Stimulated activated CD4-positive, alpha-beta T cell treated with anti-CD3 and anti-CD28 coated beads, Interleukin-1b, Interleukin-23, amount 100 ng/mL, for 1 hour (primary cell): ENCODE results near the gene MSRB1.
"Not testable (repeated sequence)": the region's sequence is repeated elsewhere in the genome, so short reads cannot be mapped to it uniquely, and the experiment has no call there.

ENCODE experiments used
- DNase-seq, 2 donors: peaks; one replicate each; pipeline ENCODE4 v3.0.0-alpha.2; 2020; ENCODE audit warnings: low read depth in 2 of 2

The MSRB1 gene

GRCh38 chr16:1938910-1939309, 4.1 kb downstream of the MSRB1 start:
- DNase-seq = no peak

GRCh38 chr16:1938316-1938715, 4.7 kb downstream of the MSRB1 start:
- no peak for DNase-seq

DNA sequence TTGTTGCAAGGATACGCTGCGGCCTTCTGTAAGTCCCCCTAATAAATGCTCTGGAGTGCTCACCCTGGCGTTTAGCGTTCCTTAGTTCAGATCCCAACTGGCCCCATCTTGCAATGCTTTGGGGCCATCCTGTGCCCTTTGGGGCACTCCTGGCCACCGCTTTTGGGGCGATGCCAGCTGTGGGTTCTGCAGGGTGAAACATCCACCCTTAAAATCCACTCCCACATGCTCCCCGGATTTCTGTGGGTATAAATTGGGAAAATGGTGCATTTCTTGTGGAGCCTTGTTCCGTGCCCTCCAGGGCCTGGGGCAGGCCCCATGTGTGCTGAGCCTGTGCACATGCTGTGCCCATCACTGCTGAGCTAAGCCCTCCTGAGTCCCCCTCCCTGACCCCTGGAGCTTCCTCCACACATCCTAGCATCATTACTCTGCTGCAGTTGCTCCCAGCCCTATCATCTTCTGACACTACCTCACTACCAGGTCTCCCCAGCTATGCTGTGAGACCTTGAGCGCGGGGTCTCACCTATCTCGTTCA, 6.0 kb downstream of the MSRB1 start:
- no peak for DNase-seq

DNA sequence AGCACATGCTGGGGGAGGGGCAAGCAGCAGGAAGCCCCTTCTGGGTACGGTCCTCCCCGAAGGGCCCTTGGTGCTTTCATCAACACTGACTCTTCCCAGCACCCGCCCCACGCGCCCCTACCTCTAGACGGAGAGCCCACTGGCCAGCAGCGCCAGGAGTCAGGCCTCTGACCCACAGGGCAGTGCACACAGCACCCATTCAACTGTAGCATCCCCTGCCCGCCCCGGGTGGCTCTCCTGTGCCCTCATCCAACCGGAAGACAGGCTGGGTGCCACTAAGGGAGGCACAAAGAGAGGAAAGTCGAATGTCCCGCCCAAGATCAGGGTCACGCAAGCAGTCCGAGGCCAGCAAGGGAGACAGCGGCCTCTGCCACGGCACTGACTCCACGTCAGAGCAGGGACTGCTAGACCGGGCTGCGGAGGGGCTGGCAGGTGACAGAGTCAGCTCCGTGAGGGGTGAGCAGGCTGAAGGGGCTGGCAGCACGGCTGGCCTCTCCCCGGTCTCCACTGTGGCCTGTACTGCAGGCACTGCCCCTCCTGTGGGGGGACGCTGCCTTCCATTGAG, 9.8 kb downstream of the MSRB1 start:
- no peak for DNase-seq

DNA sequence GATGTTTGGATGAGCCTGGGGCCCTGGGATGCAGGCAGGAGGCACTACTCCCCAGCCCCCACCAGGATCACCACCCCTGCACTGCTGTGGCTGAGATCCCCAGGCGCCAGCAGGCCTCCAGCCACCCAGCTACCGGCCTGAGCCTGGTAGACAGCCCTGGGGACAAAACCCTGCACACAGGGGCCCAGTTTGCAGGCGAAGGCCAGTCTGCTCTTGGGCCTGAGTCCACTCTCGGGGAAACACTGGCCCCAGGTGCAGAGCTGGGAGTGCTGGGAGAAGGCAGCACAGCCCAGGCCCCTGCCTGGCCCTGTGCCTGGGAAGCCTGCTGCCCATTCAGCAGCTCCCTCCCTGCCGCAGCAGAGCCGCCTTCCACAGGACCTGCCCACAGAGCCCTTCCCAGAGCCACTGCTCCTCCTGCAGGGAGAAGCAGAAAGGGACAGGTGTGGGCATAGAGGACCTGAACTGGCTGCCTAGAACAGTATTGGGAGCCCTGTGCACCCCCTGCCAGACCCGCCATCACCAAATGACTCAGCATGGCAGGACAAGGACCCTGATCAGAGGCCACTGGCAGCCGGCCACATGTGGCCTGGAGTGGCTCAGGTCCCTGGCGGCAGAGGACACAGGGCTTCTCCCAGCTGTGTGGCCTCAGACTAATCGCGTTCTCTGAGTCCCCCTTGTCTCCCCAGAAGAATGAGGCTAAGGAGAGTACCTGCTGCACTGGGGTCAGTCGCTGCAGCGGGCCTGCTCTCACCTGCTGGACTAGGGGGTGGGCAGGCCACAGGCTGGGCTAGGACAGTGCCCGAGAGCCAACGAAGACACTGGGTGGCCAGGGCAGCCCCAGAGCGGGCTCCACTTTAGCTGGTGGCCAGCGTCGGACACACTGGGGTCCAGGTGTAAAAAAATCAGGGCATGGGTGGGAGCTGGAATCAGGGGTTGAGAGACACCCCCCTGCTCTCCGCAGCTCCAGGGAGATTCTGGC, 10.7 kb downstream of the MSRB1 start:
- DNase-seq = no peak

- DNase-seq = no peak
Measured at GRCh38 chr16:1930338-1930720, 12.7 kb downstream of the MSRB1 start.

DNA sequence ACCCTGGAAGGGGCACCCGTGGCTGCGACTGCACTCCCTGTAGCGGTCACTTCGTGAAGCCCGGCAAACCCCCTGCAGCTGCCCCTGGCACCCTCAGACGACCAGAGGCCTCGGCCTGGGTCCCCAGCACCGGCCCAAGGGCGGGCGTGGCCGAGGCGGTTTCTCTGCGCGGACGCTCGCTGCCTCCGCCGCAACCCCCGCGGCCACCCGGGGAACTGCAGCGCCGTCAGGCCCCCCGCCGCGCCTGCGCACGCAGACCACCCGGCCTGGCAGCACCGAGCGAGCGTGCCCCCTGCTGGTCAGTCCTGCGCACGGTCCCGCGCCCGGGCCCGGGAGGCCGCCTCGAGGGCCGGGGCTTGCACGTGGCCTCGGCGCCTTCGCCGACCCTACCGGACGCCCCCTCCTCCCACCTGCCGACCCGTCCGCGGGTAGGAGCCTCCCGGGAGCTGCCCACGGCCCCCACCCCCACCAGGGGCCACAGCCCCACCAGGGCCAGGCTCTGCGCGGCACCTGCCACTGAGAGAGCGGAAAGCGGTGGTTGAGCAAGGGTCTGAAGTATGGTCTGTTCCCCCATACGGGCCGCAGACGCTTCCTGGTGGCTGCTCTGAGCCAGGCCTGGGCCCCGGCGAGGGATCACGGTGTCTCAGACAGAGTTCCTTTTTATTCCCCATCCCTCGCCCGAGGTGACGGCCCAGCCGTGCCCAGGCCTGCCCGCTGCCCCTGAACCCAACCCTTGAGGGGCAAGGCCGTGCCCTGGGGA, 13.2 kb downstream of the MSRB1 start:
- peak; percentile 84 to 93 for DNase-seq

- no peak for DNase-seq
Measured at GRCh38 chr16:1929105-1929504, 13.9 kb downstream of the MSRB1 start.

GRCh38 chr16:1926271-1926670, 16.7 kb downstream of the MSRB1 start:
- no peak for DNase-seq

DNA sequence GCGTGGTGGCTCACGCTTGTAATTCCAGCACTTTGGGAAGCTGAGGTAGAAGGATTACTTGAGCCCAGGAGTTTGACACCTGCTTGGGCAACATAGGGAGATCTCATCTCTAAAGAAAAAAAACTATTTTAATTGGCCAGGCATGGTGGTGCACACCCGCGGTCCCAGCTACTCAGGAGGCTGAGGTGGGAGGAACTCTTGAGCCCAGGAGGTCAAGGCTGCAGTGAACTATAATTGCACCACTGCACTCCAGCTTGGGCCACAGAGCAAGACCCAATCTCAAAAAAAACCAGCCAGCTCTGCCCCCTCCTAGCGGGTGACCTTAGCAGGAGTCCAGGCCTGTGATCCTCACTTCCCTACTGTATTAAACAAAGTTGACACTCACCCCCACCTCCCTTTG, 18.9 kb downstream of the MSRB1 start:
- DNase-seq = no peak

GRCh38 chr16:1923299-1924034, 19.5 kb downstream of the MSRB1 start:
- DNase-seq = no peak

DNA sequence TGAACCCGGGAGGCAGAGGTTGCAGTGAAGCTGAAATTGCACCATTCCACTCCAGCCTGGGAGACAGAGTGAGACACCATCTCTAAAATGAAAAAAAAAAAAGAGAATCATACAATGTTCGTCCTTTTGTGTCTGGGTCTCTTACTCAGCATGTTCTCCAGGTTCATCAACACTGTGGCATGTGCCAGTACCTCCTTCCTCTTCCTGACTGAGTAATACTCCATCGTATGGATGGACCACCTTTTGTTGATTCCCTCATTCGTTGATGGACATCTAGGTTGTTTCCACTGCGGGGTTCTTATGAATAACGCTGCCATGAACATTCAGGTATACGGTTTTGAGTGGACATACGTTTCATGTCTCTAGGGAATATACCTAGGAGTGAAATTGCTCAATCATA, 20.6 kb downstream of the MSRB1 start:
- DNase-seq = no peak

GRCh38 chr16:1920727-1921171, 22.2 kb downstream of the MSRB1 start:
- no peak for DNase-seq

DNA sequence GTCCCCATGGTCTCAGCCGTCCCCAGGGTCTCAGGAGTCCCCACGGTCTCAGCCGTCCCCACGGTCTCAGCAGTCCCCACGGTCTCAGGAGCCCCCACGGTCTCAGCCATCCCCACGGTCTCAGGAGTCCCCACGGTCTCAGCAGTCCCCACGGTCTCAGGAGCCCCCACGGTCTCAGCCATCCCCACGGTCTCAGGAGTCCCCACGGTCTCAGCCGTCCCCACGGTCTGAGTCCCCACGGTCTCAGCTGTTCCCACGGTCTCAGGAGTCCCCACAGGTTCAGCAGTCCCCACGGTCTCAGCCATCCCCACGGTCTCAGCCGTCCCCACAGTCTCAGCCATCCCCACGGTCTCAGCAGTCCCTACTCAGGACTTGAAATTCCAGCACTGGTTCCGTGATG, 22.9 kb downstream of the MSRB1 start:
- not testable (repeated sequence) for DNase-seq

DNA sequence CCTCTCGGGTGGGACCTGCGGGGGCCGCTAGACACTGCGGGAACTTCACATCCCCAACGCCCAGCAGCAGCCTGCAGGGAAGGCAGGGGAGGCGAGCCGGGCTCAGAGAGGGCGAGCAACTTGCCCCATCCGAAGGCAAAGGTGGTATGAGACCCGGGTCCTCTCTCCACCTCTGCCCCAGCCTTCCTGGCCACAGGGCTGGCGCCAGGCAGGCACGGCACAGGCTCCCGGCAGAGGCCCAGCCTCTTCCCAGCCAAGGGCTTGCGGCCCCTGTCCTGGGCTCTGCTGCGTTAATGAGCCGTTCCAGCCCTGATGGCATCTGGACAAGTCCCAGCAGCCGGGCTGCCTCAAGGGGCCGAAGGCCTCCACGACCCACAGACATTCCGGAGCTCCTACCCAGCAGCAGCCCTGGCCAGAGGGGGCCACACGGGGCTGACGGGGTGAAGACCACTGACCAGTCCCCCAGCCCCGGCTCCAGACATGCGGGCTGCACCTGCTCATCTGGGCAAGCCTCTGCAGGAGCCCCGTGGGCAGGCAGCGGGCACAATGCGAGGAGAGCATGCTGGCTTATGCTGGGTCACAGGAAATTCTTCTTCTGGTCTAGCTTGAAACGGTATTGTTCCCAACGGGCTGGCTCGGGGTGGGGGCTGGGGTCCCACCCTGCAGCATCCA, 23.5 kb downstream of the MSRB1 start:
- no peak for DNase-seq

DNA sequence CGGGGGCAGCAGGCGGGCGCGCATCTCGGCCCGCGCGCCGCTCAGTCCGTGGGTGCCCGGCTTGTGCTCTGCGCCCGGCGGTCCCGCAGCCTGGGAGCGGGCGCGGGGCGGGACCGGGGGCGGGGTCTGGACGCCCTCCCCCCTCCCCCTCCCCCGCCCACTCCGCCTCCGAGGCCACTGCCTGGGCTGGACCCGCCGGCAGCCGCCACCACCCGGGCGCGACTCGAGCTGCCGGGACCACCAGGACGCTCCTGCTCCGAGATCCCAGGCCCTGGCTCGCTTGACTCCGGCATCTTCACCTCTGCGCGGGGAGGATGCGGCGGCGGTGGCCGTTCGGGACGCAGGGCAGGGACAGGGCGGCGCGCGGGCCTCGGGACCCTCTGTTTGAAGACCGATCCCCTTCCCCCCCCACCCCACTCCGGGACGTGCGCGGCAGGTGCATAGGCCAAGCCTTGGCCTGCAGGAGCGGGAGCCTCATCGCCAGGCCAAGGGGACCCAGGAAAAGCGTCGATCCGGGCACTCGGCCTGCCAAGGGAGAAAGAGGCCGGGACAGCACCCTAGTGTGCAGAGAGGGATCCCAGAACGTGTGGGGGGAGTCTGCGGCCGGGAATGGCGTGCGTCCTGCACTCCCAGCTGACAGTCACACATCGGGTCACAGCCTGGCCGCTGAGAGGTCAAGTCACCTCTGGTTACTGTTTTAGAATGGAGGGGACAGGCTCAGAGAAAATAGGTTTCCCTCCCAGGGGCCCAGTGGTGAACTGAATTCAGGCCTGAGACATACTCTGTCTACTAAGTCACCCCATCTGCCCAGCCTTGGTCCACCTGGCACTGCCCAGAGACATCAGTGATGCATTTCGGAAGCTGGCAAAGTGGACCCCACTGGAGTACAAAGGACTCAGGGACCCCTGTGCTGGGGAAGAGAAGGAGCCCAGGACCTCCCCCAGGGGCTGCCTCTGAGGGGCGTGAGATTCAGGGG, 24.4 kb downstream of the MSRB1 start, which contains the start of gene HS3ST6:
HS3ST6 (minus strand) TSS at position 65 of the 976 bp plus-strand sequence. CDS start 92 bp downstream, outside the sequence.
- DNase-seq = no peak

GRCh38 chr16:1917665-1918350, 25.2 kb downstream of the MSRB1 start:
- no peak for DNase-seq

GRCh38 chr16:1917056-1917664, 25.8 kb downstream of the MSRB1 start:
- no peak for DNase-seq

- DNase-seq = no peak
Measured at GRCh38 chr16:1916640-1916990, 26.4 kb downstream of the MSRB1 start.
